ENCODE measurements around the gene ABCC8. TPM values are rescaled to one million over a fixed set of nuclear protein-coding genes. Genes with fewer than 3 reads are reported as not detected.

ABCC8 gene
- total RNA-seq, 4 donors from 2014 or later = 0.40 to 4.0 (median 3.5) TPM

- in situ Hi-C loops (cut with MboI; ENCODE audit: low pct_ligation_motif_present in 1 of 4, low pct_unique_long_range_greater_than_20kb in 1 of 4, low sequenced_read_pairs in 3 of 4) (loop anchor here in 3 of 4 donors (10.0 to 25.0 kb wide), 2 partner anchors 285 to 288 kb away; no protein-coding TSS in a partner anchor), intact Hi-C loops (cut with DNase I; ENCODE audit: low total_unique reads) (no loop called here)
- Histone ChIP-seq H3K36me3 (peaks cover 0 to 7% (median 0%) of the 10 kb centered on the region in 4 donors), H3K27me3 (no peaks in the 10 kb centered on the region), H3K4me1 (no peaks in the 10 kb centered on the region), H3K4me3 (no peak overlapping the region), H3K9me3 (no peaks in the 10 kb centered on the region), H3K27ac (no peak overlapping the region)
- no peak for DNase-seq
- no peak for TF ChIP-seq POLR2AphosphoS5 (IDR thresholded peaks at IDR 0.05)
- no peak for TF ChIP-seq CTCF (IDR thresholded peaks at IDR 0.05)
- no peak for TF ChIP-seq EP300 (IDR thresholded peaks at IDR 0.05; ENCODE audit: low read depth)
- TF ChIP-seq POLR2A (IDR thresholded peaks at IDR 0.05) = no peak
- WGBS, 2 donors (ENCODE audit: low coverage in 1 of 2) = 82% methylated on average over 17 of the region's 17 CpGs; no CpG with 5 or more reads in 1 of the 2 donors
Observed at GRCh38 chr11:17522655-17523054, 46.0 kb upstream of the ABCC8 start.

- Histone ChIP-seq H3K36me3 (peaks cover 0 to 7% (median 0%) of the 10 kb centered on the region in 4 donors), H3K4me1 (no peaks in the 10 kb centered on the region), H3K27me3 (no peaks in the 10 kb centered on the region), H3K9me3 (no peaks in the 10 kb centered on the region), H3K27ac (no peak overlapping the region), H3K4me3 (no peak overlapping the region)
- in situ Hi-C loops (cut with MboI; ENCODE audit: low pct_ligation_motif_present in 1 of 4, low pct_unique_long_range_greater_than_20kb in 1 of 4, low sequenced_read_pairs in 3 of 4) (loop anchor here in 3 of 4 donors (10.0 to 25.0 kb wide), 2 partner anchors 284 to 287 kb away; no protein-coding TSS in a partner anchor), intact Hi-C loops (cut with DNase I; ENCODE audit: low total_unique reads) (no loop called here)
- DNase-seq = no peak
- no peak for TF ChIP-seq POLR2AphosphoS5 (IDR thresholded peaks at IDR 0.05)
- TF ChIP-seq POLR2A (IDR thresholded peaks at IDR 0.05) = no peak
- TF ChIP-seq EP300 (IDR thresholded peaks at IDR 0.05; ENCODE audit: low read depth) = no peak
- TF ChIP-seq CTCF (IDR thresholded peaks at IDR 0.05) = no peak
- 88 to 91% methylated on average over 8 to 11 of the region's 11 CpGs for WGBS, 2 donors (ENCODE audit: low coverage in 1 of 2)
Observed at GRCh38 chr11:17521106-17521900, 44.7 kb upstream of the ABCC8 start.

GRCh38 chr11:17519061-17519885 is 42.6 kb upstream of the ABCC8 start:
- H3K4me3 ChIP-seq = no peak overlapping the region
- TF ChIP-seq CTCF (IDR thresholded peaks at IDR 0.05) (no peak), POLR2AphosphoS5 (IDR thresholded peaks at IDR 0.05) (no peak), EP300 (IDR thresholded peaks at IDR 0.05; ENCODE audit: low read depth) (no peak)
- intact Hi-C loops (cut with DNase I; ENCODE audit: low total_unique reads) (no loop called here), in situ Hi-C loops (cut with MboI; ENCODE audit: low pct_ligation_motif_present in 1 of 4, low pct_unique_long_range_greater_than_20kb in 1 of 4, low sequenced_read_pairs in 3 of 4) (loop anchor here in 2 of 4 donors (25.0 kb wide), 1 partner anchor 282 kb away; no protein-coding TSS in a partner anchor)
- H3K4me1 ChIP-seq = no peaks in the 10 kb centered on the region
- H3K9me3 ChIP-seq = no peaks in the 10 kb centered on the region
- no peaks in the 10 kb centered on the region for H3K27me3 ChIP-seq
- H3K36me3 ChIP-seq = peaks cover 0 to 7% (median 0%) of the 10 kb centered on the region in 4 donors
- 70 to 79% methylated on average over 6 to 7 of the region's 7 CpGs for WGBS, 2 donors (ENCODE audit: low coverage in 1 of 2)
- H3K27ac ChIP-seq = no peak overlapping the region
- DNase-seq = no peak

GRCh38 chr11:17518366-17518765 is 41.7 kb upstream of the ABCC8 start:
- intact Hi-C loops (cut with DNase I; ENCODE audit: low total_unique reads) (no loop called here), in situ Hi-C loops (cut with MboI; ENCODE audit: low pct_ligation_motif_present in 1 of 4, low pct_unique_long_range_greater_than_20kb in 1 of 4, low sequenced_read_pairs in 3 of 4) (loop anchor here in 2 of 4 donors (25.0 kb wide), 1 partner anchor 281 kb away; no protein-coding TSS in a partner anchor)
- Histone ChIP-seq H3K27ac (no peak overlapping the region), H3K4me1 (no peaks in the 10 kb centered on the region), H3K27me3 (no peaks in the 10 kb centered on the region), H3K4me3 (no peak overlapping the region), H3K36me3 (peaks cover 0 to 7% (median 0%) of the 10 kb centered on the region in 4 donors), H3K9me3 (no peaks in the 10 kb centered on the region)
- no peak for TF ChIP-seq POLR2AphosphoS5 (IDR thresholded peaks at IDR 0.05)
- TF ChIP-seq CTCF (IDR thresholded peaks at IDR 0.05) = no peak
- TF ChIP-seq EP300 (IDR thresholded peaks at IDR 0.05; ENCODE audit: low read depth) = no peak
- no peak for TF ChIP-seq POLR2A (IDR thresholded peaks at IDR 0.05)
- 76% methylated on average over 2 of the region's 2 CpGs; no CpG with 5 or more reads in 1 of the 2 donors for WGBS, 2 donors (ENCODE audit: low coverage in 1 of 2)
- DNase-seq = no peak

All from transverse colon (tissue), 4 donors.